ENCODE results near the gene PGBD2.
A peak's percentile ranks its signal among the peaks of the same experiment; 100 is the strongest.

Gene PGBD2, protein sequence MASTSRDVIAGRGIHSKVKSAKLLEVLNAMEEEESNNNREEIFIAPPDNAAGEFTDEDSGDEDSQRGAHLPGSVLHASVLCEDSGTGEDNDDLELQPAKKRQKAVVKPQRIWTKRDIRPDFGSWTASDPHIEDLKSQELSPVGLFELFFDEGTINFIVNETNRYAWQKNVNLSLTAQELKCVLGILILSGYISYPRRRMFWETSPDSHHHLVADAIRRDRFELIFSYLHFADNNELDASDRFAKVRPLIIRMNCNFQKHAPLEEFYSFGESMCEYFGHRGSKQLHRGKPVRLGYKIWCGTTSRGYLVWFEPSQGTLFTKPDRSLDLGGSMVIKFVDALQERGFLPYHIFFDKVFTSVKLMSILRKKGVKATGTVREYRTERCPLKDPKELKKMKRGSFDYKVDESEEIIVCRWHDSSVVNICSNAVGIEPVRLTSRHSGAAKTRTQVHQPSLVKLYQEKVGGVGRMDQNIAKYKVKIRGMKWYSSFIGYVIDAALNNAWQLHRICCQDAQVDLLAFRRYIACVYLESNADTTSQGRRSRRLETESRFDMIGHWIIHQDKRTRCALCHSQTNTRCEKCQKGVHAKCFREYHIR

DNA sequence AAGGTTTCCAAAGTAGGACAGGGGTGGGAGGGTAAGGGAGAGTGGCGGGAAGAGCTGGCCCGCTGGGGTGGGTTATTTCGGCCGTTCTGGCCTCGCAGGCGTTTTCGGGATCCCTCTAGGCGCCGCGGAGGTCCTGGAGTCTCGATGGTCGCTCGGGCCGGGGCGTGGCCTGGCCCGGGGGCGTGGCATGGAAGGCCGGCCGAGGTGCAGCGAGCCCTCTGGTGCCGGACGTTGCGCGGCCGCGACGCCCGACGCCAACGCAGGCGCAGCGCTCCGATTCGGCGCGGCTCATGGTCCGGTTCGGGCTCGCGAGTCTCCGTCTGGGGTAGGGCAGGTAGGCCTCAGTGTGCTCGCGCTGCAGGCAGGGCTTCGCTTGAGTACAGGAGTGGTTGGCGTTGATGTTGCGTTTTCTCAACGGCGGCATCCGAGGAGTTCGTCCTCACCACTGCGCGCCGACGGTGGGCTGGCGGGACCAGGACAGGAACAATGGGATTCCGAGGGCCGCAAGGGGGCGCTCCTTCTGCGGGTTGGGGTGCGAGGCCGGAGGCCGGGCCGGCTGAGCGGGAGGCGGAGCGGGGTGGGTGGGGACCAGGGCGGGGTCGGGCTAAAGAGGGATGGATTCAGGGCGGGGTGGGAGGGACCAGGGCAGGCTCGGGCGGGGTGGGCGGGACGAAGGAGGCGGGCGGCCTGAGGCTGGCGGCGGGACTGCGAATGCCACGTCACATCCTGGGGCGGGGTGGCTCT lies at the start of gene PGBD2:
Gene PGBD2, plus strand, starts transcription at position 227 of the 744 bp plus-strand sequence. CDS start 7,628 bp downstream, outside the sequence.
- peak; percentile 99 for DNase-seq

DNA sequence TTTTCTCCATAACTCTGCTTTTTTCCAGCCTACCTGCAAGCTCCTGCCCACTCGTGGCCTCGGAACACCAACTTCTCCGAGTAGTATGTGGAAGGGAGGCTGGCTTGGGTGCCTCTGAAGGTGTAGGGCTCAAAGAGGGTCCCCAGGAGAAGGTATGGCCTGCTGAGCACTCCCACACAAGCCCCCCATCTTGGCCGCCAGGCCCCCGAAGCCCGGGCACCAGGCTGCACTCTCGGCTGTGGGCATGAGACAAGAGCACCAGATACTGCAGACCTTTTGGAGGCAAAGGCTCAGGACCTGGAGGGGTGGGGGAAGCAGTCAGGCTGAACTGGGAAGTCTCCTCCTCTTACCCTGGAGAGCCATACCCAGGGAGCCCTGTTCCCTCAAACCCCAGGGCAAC lies 48.8 kb upstream of the PGBD2 start:
- DNase-seq, result peak; percentile 51

DNA sequence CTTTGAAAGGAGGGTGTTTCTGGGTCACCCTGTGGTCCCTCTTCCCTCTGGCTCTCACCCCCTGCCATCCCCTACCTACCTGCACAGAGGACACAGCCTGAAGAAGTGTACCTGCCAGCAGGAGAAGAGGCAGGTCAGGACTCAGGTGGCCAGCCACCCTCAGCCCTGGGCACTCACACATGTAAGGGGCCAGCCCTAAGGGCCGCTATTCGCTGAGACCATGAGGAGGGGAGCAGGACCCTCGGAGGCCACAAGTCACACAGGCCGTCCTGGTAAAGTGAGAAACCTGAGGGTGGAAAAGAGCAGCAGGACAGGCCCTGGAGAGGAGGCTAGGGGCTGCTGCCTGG lies 48.3 kb upstream of the PGBD2 start:
- no peak for DNase-seq

DNA sequence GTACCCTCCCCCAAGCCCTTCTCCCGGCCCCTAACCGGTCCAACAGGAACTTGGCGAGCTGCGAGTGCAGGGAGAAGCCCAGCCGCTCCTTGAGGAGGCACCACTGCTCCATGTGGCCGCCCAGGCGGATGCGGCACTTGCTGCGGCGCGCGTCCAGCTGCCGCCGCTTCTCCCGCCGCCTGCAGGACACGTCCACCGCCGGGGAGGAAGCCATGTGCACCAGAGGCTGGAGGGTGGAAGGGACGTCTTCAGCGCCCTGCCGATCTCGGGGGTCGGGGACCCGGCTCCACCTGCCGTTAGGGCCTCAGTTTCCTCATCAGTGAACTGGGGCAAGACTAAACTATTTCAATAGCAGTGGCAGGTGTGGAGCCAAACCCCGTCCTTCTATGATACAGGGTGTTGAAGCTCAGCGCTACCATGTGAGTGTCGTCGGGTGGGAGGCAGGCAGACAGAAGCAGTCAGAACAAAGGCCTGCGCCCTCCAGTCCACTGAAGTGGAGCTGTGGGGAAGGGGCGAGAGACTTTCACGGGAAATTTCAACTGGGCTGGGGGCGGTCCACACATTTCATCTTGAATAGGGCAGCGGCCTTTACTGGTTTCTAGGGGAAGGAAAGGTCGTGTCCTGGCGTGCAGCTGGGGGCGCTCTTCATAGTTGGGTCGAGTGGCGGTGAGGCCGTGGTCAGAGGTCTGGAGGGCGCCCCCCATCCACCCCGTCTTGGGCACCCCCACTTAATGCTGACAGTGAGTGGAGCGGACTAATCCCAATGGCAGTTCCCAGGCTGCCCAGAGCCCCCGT lies 47.7 kb upstream of the PGBD2 start:
- DNase-seq, result peak; percentile 95

DNA sequence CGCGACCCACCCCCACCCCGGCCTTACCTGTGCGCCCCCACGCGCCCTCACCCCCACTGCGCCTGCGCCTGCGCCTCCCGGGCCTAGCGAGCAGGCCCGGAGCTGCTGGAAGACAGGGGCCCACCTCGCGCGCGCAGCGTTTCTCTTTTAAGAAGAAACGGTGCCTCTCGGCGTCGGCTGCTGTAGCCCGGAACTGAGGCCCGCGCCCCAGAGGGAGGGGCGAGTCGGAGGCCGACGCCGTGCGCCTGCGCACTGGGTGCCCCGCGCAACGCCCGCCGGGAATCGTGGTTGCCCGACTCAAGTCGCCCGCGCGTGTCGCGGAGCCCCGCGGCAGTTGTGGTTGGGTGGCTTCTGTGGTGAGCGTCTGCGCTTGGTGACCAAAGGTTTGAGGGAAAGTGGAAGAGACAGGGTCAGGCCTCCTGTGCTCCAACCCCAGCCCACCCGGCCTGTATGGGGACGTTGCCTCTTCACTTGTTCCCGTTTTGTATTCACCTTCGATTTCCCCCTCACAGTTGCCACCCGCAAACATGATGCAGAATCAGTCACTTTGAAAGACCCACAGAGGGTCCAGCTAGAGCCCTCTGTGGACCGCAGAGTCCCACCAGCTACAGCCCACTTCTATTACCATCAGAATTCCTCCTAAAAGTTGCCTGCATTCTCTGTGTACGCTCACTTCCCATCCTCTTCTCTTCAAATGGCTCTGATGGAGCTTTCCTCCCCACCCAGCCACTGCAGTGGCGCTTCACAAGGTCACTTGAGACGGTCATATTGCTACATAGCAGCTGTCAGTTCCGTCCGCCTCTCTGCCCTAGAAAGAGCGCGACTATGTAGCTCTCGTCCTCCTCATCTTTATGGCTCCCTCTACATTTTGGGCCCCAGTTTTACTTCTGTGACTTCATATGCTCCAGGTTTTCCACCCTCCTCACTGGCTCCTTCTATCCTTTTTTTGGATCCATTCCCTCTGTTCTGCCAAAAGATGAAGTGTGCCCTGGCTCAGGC lies 46.8 kb upstream of the PGBD2 start, which contains the start of gene ZNF692:
Gene ZNF692, minus strand, starts transcription at position 195 of the 999 bp plus-strand sequence. CDS start 776 bp downstream, outside the sequence.
- DNase-seq, result peak; percentile 99

DNA sequence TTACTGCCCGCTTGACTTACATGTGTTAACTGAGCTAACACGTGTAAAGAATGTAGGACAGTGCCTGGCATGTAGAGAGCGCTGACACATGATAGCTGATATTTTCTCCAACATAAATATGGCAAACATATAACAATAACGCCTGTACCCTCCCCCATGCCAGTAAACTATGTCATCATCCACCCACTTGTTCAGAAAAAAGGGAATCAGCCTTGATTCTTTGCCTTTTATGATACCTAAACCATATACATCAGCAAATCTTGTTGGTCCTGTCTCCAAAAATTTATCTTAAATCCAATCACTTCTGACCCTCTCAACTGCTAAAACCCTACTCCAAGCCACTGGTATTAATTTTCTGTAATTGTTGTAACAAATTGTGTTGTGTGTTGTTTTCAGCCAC lies 46.0 kb upstream of the PGBD2 start:
- peak; percentile 65 for DNase-seq

DNA sequence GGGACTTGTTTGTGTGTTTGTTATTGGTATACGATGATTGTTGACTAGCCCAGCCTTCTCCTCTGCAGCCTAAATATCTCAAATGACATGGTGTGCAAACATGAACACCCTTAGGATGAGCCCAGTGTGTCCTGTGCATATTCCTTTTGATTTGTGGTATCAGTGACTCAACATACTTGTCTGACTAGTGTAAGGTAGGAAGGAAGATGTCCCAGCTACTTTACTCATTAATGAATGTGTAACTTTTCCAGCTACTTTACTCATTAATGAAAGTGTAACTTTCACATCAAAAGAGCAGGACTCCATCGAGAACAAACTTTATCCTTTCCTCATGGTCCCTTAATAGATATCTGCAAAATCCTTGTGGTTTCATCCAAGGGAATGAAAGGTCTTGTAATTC lies 44.4 kb upstream of the PGBD2 start:
- no peak for DNase-seq

DNA sequence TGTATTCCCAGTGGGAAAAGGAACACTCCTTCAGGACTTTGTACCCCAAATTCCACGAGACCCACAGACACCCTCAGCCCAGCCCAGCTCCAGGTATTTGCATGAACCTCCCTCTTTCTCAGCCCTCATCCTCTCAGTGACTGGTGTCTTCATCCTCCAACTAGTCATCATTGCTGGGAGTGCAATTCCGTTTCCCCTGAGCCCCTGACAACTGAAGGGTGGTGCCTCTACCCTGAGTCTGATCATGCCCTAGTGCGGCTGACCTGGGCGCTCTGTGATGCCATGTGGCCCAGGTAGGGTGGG lies 43.4 kb upstream of the PGBD2 start:
- no peak for DNase-seq

DNA sequence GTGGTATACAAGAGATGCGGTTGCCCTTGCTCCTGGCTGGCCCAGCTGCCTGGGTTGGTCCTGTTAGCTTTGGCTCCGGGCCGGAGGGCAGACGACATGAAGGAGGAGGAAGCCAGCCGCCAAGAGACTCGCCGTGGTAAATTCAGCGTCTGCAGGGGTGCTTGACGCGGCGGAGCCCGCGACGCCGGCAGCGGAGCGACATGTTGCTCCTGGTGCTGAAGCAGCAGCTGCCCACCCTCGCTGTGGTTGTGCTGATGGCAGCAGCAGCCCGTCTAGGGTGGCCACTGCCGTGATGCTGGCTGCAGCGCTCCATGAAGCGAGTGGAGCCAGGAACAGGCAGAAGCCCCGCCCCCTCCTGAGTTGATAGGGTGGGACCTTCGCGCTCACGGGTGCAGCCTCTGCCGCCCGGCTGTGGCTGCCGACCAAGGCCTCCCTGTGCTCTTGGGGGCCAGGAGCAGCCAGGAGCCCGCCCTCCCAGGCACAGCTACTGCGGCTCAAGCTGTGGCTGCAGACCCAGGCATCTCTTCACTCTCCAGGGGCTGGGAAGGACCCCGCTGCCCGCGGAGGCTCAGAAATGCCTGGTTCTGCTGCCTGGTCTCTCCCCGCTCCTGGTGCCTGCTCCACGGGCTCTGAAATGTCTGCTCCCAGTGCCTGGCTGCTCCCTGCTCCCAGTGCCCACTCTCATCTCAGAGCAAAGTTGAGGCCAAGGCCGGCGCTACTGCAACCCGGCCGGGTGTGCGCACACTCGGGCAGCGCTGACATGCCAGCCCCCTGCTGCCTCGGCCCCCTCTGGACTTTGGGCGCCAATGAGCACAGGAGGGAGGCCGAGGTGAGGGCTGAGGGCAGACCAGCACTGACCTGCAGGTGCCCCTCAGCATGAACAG lies 42.8 kb upstream of the PGBD2 start:
- peak; percentile 76 for DNase-seq

DNA sequence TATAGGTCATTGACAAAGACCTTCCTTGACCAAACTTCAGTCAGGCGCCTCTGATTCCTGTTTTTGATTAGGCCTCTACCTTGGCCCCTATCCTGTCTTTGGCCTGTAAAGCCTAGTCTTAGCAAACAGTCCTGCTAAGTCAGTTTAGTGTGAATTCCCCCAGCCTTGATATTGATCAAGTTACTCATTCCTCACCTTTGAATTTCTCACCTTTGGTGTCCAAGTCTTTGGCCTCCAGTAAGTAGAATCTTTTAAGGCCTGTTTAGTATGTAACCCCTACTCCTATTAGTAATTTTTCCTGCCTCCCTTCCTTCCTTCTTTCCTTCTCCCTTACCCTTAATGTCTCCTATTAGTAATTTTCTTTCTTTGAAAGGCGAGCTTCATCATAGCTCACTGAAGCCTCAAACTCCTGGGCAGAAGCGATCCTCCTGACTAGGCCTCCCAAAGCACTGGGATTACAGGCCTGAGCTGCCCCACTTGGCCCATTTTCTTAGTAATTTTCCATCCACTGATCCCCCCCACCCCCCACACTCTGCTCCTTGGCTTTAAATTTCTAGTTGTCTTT lies 34.1 kb upstream of the PGBD2 start:
- no peak for DNase-seq

DNA sequence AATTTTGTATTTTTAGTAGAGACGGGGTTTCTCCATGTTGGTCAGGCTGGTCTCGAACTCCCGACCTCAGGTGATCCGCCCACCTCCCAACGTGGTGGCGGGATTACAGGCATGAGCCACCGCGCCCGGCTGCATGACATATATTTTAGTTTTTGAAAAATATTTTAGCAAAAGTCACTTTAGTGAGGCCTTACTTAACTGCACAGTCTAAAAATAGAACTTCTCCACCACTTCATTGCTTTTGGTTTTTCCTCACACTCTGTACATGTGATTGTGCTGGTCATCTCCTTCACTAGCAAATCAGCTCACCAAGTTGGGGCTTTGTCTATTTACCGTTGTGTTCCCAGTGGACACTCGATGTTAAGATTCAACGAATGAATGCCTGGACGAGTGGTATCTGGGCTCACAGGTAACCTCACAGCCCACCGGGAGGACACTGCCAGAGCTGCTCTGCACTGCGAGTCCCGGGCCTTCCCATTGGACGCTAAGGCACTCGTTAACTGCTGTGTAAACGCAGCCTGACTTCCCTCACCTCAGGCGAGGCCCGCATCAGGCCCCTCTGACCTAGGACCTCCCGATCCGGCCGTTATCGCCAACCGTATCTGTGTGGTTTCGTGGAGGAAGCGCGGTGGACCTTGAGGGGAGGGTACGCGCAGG lies 33.2 kb upstream of the PGBD2 start:
- peak; percentile 94 for DNase-seq

DNA sequence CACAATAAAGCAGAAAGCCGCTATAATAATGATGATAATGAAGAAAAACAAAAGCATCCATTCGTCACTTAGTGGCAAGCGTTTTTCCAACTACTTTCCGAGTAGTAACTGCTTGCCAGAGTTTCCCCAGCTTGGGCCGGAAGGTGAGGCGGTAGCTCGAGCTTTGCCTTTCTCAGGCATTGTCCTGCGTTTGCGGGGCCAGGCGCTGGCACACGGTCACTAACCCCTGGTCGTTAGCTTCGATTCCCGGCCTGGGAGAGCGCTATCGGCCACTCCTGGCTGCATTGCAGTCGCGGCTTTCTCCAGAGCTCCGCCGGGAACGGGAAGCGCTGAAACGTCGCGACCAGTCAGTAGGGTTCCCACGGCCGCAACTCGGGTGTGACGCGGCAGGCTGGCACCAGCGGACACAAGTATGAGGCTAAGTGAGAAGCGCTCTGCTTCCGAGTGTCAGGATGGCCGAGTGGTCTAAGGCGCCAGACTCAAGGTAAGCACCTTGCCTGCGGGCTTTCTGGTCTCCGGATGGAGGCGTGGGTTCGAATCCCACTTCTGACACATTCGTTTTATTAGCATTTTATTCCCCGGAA lies 32.5 kb upstream of the PGBD2 start:
- peak; percentile 100 for DNase-seq

DNA sequence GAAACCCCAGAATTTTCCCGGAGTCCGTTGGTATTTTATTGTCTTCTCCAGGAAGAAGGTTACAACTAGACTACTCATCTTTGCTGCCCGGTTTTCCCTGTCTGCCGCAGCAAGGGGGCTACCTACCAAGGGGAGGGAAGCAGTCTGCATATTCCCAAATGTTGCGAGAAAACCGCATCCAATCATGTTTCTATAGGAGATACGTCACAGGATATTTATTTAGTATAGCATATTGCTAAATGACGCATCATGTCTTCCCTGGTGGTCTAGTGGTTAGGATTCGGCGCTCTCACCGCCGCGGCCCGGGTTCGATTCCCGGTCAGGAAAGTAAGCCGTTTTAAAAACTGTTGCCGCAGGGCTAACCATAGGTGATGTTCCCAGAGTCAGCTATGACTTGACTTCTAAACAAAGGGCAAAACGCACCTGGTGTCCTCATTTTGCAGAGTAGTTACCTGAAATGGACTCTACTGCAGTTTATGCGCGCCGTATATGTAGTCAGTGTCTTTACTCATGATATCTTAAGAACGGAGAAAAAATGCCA lies 32.0 kb upstream of the PGBD2 start:
- DNase-seq, result peak; percentile 99

DNA sequence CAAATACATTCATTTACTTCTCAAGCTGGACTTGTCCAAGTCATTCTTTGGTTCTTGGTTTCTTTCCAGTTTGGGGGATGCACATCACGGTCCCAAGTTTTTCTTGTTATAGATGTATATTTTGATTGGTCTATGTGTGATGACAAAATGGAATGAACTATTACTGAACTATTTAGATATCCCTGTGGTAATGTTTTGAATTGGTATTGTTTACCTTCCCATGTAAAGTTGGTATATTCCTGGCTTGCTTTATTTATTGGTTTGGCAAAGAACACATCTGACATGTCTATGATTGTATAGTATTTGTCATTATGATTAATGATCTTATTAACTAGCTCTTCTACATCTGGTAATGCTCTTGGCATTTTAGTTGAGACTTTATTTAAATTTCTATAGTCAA lies 24.8 kb upstream of the PGBD2 start:
- peak; percentile 59 for DNase-seq

DNA sequence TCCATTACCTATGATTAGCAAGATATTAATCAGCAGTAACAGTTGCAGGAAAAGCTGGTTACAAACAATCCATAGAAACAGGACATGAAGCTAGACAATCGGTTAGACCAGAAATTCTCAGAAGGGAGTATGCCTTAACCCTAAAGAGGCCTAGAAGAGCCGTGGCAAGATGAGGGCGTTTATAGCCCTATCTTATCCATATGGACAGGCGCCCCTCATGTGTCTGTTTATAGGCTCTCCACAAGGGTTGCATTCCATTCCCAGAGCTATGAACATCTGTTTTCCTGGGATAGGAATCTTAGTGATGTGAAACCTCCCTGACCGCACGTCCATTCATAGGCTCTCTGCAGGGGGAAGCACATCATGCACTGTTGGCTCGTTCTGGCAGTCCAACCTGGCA lies 23.6 kb upstream of the PGBD2 start:
- DNase-seq, result peak; percentile 59

DNA sequence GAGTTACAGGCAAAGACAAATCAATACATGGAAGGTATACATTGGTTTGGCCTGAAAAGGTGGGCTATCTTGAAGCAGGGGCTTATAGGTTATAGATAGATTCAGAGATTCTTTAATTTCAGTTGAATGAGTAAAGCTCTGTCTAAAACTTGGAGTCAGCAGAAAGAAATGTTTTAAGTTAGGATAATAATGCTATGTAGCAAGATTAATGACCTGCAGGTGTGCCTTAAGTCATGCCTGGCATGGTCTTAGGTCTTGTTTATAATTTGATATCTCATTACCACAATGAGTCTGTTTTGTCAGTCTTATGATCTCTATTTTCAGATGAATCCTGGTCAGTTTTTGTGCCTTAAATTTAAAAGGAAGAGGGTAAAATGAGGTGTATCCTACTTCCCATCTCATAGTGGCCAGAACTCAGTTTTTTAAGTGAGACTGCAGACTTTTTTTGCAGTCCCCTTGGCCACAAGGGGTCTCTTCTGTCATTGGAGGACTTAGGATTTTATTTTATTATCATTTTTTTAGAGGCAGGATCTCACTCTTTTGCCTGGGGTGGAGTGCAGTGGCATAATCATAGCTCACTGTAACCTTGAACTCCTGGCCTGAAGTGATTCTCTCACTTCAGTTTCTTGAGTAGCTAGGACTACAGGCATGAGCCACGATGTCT lies 21.3 kb upstream of the PGBD2 start:
- DNase-seq, result peak; percentile 83

DNA sequence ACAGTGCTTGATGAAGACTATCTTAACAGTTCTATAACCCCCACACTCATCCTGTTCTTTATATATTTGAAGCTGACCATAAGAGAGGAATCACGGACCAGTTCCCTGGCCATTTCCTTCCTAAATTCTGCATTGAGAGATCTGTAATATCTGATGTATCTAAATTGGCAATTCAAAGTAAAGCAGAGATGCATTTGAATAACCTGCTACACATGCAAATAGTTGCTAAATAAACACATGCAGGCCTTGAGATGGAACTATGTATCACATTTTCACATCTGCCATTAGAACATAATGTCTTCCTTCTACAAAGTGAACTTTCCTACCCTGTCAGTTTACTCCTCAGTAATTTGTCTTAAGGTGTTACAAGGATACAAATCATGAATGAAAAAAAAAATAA lies 20.4 kb upstream of the PGBD2 start:
- no peak for DNase-seq

DNA sequence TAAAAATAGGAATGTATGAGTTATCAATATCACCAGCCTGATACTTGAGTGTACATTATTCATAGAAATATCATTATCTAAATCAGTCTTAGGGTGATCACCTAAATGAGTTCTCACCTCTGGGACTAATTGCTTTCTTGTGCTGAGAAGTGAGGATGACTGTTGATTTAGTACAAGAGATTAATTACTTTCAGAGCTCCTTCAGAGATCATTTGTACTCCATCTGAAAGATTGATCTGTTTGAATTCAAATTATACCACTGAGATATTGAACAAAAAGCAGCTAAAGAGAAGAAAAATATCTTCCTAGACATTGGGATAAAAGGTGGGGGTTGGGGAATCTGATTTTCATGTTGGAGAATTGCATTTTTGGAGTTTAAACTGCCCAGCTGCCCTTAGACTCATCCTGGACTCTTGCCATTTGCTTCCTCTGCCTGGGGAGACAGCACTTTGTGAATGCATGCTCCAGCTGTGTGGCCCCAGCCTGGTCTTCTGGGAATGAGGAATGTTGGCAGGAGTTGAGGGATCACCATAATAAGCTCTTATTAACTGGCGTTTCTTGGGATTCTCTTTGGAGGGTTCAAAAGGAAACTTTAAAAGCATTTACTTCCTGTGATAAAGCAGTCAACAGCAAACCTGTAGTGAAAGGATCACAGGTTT lies 19.7 kb upstream of the PGBD2 start:
- DNase-seq, result peak; percentile 48
